HG03432 (cell line): ENCODE measurements around the gene PXN.
A peak's percentile ranks its signal among the peaks of the same experiment; 100 is the strongest.

Source experiments
- ATAC-seq: cut with Tn5 transposase; IDR thresholded peaks from one replicate; pipeline ENCODE4 v1.9.1; 2021; ENCODE audit warnings: mild to moderate bottlenecking, moderate library complexity; ENCODE audit not compliant: unreplicated experiment

Gene PXN

GRCh38 chr12:120265473-120266179 is at the start of gene PXN:
TSS of gene PXN (minus strand) at chr12:120265730. CDS start at chr12:120265629, 101 bp downstream.
- ATAC-seq: peak; percentile 80

GRCh38 chr12:120314220-120314619 is 48.7 kb upstream of the PXN start:
- ATAC-seq: no peak

GRCh38 chr12:120301962-120302815 is 36.7 kb upstream of the PXN start, which contains the start of gene SIRT4:
TSS of gene SIRT4 (plus strand) at chr12:120302321. CDS start at chr12:120303562, 1,241 bp downstream.
- peak; percentile 96 for ATAC-seq

- ATAC-seq: peak; percentile 46
Observed at GRCh38 chr12:120292661-120293531, 27.4 kb upstream of the PXN start, which contains the start of gene RNU4-1. TSS of gene RNU4-1 (minus strand) at chr12:120293237.

- peak; percentile 13 for ATAC-seq
Observed at GRCh38 chr12:120292411-120292660, 26.8 kb upstream of the PXN start.

GRCh38 chr12:120290609-120291305 is 25.2 kb upstream of the PXN start:
- no peak for ATAC-seq

- no peak for ATAC-seq
Observed at GRCh38 chr12:120287491-120287890, 22.0 kb upstream of the PXN start.

- ATAC-seq: no peak
Observed at GRCh38 chr12:120286768-120287490, 21.4 kb upstream of the PXN start.

- no peak for ATAC-seq
Observed at GRCh38 chr12:120284381-120284780, 18.9 kb upstream of the PXN start.

GRCh38 chr12:120283318-120283717 is 17.8 kb upstream of the PXN start:
- no peak for ATAC-seq

GRCh38 chr12:120278137-120279069 is 12.9 kb upstream of the PXN start:
- ATAC-seq: no peak

- no peak for ATAC-seq
Observed at GRCh38 chr12:120276734-120277133, 11.2 kb upstream of the PXN start.

- ATAC-seq: no peak
Observed at GRCh38 chr12:120267736-120268135, 2.2 kb upstream of the PXN start.

GRCh38 chr12:120266180-120266870 is 795 bp upstream of the PXN start:
- no peak for ATAC-seq

GRCh38 chr12:120264904-120265472 is 542 bp downstream of the PXN start:
- ATAC-seq: peak; percentile 38

GRCh38 chr12:120264086-120264903 is 1.2 kb downstream of the PXN start:
- ATAC-seq: no peak

- no peak for ATAC-seq
Observed at GRCh38 chr12:120263748-120264085, 1.8 kb downstream of the PXN start.
